Measurements from ENCODE around the gene SKOR2. TPM values are rescaled to one million over a fixed set of nuclear protein-coding genes. Genes with fewer than 3 reads are reported as not detected.

Gene SKOR2
- total RNA-seq, 1 donor from 2014 or later: not detected

GRCh38 chr18:47285456-47285855 lies 34.0 kb upstream of the SKOR2 start:
- no peak for DNase-seq (ENCODE audit: low spot score)
- no peaks in the 10 kb centered on the region for H3K36me3 Mint-ChIP-seq
- H4K20me1 ChIP-seq (ENCODE audit: low read depth): no peaks in the 10 kb centered on the region
- no peak overlapping the region for H3K27ac ChIP-seq
- H3K4me1 Mint-ChIP-seq: no peaks in the 10 kb centered on the region
- peaks cover 3% of the 10 kb centered on the region for H3K27me3 Mint-ChIP-seq (ENCODE audit: insufficient read depth, low read depth)
- H3K4me3 Mint-ChIP-seq: no peak overlapping the region
- no peak overlapping the region for H3K9ac ChIP-seq
- no peaks in the 10 kb centered on the region for H3K36me3 ChIP-seq
- no peak overlapping the region for H3K4me2 ChIP-seq
- H3F3A ChIP-seq (ENCODE audit: low read depth): no peaks in the 10 kb centered on the region
- no peaks in the 10 kb centered on the region for H3K27me3 ChIP-seq
- H2AFZ ChIP-seq (replicated peaks): no peak overlapping the region
- no peaks in the 10 kb centered on the region for H3K4me1 ChIP-seq
- no peak overlapping the region for H3K4me3 ChIP-seq
- TF ChIP-seq EZH2 (IDR thresholded peaks at IDR 0.05): no peak
- TF ChIP-seq EZH2phosphoT487 (IDR thresholded peaks at IDR 0.05): no peak
- no peak for TF ChIP-seq CTCF (IDR thresholded peaks at IDR 0.05)
- H3K9me3 Mint-ChIP-seq: no peaks in the 10 kb centered on the region
- H3K79me2 ChIP-seq (ENCODE audit: low read depth): no peaks in the 10 kb centered on the region
- H3K9me3 ChIP-seq (ENCODE audit: low read depth): no peaks in the 10 kb centered on the region
- no peak overlapping the region for H3K27ac Mint-ChIP-seq

- Histone ChIP-seq H4K20me1 (ENCODE audit: low read depth) (no peaks in the 10 kb centered on the region), H3K4me2 (no peak overlapping the region), H3K27ac (no peak overlapping the region), H3K4me1 (no peaks in the 10 kb centered on the region), H3K9me3 (ENCODE audit: low read depth) (no peaks in the 10 kb centered on the region), H2AFZ (replicated peaks) (no peak overlapping the region), H3K4me3 (no peak overlapping the region), H3K36me3 (no peaks in the 10 kb centered on the region), H3K79me2 (ENCODE audit: low read depth) (no peaks in the 10 kb centered on the region), H3F3A (ENCODE audit: low read depth) (no peaks in the 10 kb centered on the region), H3K9ac (no peak overlapping the region), H3K27me3 (no peaks in the 10 kb centered on the region)
- Mint-ChIP-seq H3K36me3 (no peaks in the 10 kb centered on the region), H3K27ac (no peak overlapping the region), H3K4me1 (no peaks in the 10 kb centered on the region), H3K27me3 (ENCODE audit: insufficient read depth, low read depth) (peaks cover 3% of the 10 kb centered on the region), H3K4me3 (no peak overlapping the region), H3K9me3 (no peaks in the 10 kb centered on the region)
- DNase-seq (ENCODE audit: low spot score): no peak
- TF ChIP-seq EZH2 (IDR thresholded peaks at IDR 0.05): no peak
- TF ChIP-seq CTCF (IDR thresholded peaks at IDR 0.05): no peak
- no peak for TF ChIP-seq EZH2phosphoT487 (IDR thresholded peaks at IDR 0.05)
Observed at GRCh38 chr18:47284721-47285395, 33.4 kb upstream of the SKOR2 start.

DNA sequence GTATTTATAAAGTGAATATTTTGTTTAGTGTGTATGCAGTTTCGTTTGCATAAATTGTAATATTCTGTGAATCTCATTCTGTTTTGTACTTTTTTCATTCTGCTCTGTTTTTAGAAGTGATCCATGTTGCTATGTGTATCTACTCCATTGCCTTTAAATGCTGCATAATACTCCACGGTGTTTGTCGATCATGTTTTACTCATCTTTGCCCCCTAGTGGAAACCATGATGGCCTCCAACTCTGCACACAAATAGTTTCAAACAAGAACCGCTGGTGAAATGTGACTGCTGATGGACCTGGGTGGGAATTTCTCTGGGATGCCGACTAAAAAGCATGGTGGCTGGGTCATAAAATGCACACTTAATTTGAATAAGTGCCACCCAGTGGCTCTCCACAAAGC lies 32.0 kb upstream of the SKOR2 start:
- H3K79me2 ChIP-seq (ENCODE audit: low read depth): no peaks in the 10 kb centered on the region

More for the DNA sequence above, 32.0 kb upstream of the SKOR2 start:
- Histone ChIP-seq H3K36me3 (no peaks in the 10 kb centered on the region), H3K4me2 (no peak overlapping the region), H3K9ac (no peak overlapping the region), H4K20me1 (ENCODE audit: low read depth) (no peaks in the 10 kb centered on the region), H3K4me1 (no peaks in the 10 kb centered on the region), H3K9me3 (ENCODE audit: low read depth) (no peaks in the 10 kb centered on the region), H3K27ac (no peak overlapping the region), H2AFZ (replicated peaks) (no peak overlapping the region), H3K27me3 (peaks cover 5% of the 10 kb centered on the region), H3F3A (ENCODE audit: low read depth) (no peaks in the 10 kb centered on the region), H3K4me3 (no peak overlapping the region)
- DNase-seq (ENCODE audit: low spot score): peak; percentile 56
- no peak overlapping the region for H3K4me3 Mint-ChIP-seq
- no peaks in the 10 kb centered on the region for H3K36me3 Mint-ChIP-seq
- no peaks in the 10 kb centered on the region for H3K4me1 Mint-ChIP-seq
- H3K9me3 Mint-ChIP-seq: no peaks in the 10 kb centered on the region
- H3K27me3 Mint-ChIP-seq (ENCODE audit: insufficient read depth, low read depth): peaks cover 3% of the 10 kb centered on the region
- H3K27ac Mint-ChIP-seq: no peak overlapping the region
- TF ChIP-seq EZH2 (IDR thresholded peaks at IDR 0.05): no peak
- TF ChIP-seq CTCF (IDR thresholded peaks at IDR 0.05): peak; percentile 72
- TF ChIP-seq EZH2phosphoT487 (IDR thresholded peaks at IDR 0.05): no peak
